BE2C (cell line): ENCODE results near the gene PPM1N.

ENCODE experiments used
- DNase-seq: peaks from one replicate; pipeline ENCODE4 v3.0.0-alpha.2; 2020
- H3K27me3 ChIP-seq: fragments of 250-450 bp; sonication (Bioruptor Pico); 2 replicates; pipeline ENCODE4 v1.5.1; 2020; ENCODE audit warnings: mild to moderate bottlenecking
- H3K36me3 ChIP-seq: fragments of 250-450 bp; sonication (Bioruptor Pico); 2 replicates; pipeline ENCODE4 v1.5.1; 2020; ENCODE audit warnings: mild to moderate bottlenecking
- H3K4me1 ChIP-seq: fragments of 250-450 bp; sonication (Bioruptor Pico); 2 replicates; pipeline ENCODE4 v1.5.1; 2020
- H3K4me3 ChIP-seq: 2 replicates; pipeline ENCODE4 v1.5.1; 2011; ENCODE audit warnings: low read depth, low read length
- H3K9me3 ChIP-seq: fragments of 250-450 bp; sonication (Bioruptor Pico); 2 replicates; pipeline ENCODE4 v1.5.1; 2020
- TF ChIP-seq, protein P1 (sequence below): IDR thresholded peaks from 2 replicates; pipeline ENCODE4 v1.5.1; 2012; ENCODE audit warnings: mild to moderate bottlenecking, low read depth, low read length

PPM1N gene

DNA sequence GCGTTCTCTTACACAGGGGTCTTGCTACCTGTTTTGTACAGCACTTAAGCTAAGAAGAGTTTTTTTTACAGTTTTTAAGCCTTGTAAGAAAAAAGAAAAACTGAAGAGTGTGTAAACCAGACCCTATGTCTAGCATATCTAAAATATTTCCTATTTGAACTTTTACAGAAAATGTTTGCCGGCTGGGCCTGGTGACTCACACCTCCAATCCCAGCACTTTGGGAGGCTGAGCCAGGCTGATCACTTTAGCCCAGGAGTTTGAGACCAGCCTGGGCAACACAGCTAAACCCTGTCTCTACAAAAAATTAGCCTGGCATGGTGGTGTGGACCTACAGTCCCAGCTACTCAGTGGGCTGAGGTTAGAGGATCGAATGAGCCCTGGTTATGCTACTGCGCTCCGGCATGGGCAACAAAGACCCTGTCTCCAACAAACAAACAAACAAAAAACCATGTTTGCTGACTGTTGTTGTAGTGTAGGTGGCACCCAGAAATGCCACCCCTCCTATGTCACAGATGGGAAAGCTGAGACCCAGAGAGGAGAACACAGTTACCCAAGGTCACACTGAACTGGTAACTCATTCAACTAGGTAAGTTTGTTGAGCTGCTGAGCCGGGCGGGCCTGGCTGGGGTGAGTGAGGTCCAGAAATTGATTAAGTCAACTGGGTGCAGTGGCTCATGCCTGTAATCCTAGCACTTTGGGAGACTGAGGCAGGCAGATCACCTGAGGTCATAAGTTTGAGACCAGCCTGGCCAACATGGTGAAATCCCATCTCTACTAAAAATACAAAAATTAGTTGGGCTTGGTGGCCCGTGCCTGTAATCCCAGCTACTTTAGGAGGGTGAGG is 7.1 kb downstream of the PPM1N start:
- Histone ChIP-seq H3K4me1 (peaks cover 3% of the 10 kb centered on the region; the same call in 1 of the 2 replicates), H3K9me3 (no peaks in the 10 kb centered on the region), H3K27me3 (no peaks in the 10 kb centered on the region), H3K4me3 (no peak overlapping the region), H3K36me3 (no peaks in the 10 kb centered on the region; the same call in 1 of the 2 replicates)
- DNase-seq: no peak
- TF ChIP-seq, protein P1, sequence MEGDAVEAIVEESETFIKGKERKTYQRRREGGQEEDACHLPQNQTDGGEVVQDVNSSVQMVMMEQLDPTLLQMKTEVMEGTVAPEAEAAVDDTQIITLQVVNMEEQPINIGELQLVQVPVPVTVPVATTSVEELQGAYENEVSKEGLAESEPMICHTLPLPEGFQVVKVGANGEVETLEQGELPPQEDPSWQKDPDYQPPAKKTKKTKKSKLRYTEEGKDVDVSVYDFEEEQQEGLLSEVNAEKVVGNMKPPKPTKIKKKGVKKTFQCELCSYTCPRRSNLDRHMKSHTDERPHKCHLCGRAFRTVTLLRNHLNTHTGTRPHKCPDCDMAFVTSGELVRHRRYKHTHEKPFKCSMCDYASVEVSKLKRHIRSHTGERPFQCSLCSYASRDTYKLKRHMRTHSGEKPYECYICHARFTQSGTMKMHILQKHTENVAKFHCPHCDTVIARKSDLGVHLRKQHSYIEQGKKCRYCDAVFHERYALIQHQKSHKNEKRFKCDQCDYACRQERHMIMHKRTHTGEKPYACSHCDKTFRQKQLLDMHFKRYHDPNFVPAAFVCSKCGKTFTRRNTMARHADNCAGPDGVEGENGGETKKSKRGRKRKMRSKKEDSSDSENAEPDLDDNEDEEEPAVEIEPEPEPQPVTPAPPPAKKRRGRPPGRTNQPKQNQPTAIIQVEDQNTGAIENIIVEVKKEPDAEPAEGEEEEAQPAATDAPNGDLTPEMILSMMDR: no peak

DNA sequence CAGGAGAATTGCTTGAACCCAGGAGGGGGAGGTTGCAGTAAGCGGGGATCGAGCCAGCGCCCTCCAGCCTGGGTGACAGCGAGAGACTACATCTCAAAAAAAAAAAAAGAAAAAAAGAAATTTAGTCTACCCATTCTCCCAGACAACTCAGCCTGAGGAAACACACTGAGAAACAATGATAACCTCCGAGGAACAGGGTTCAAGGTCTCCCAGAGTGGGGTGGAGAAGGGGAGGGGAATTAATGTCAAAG is 7.7 kb downstream of the PPM1N start:
- Histone ChIP-seq H3K9me3 (no peaks in the 10 kb centered on the region), H3K4me1 (peaks cover 3% of the 10 kb centered on the region; the same call in 1 of the 2 replicates), H3K27me3 (no peaks in the 10 kb centered on the region), H3K4me3 (peak overlapping the region; percentile 94), H3K36me3 (no peaks in the 10 kb centered on the region; the same call in 1 of the 2 replicates)
- TF ChIP-seq, protein P1: no peak
- DNase-seq: no peak

DNA sequence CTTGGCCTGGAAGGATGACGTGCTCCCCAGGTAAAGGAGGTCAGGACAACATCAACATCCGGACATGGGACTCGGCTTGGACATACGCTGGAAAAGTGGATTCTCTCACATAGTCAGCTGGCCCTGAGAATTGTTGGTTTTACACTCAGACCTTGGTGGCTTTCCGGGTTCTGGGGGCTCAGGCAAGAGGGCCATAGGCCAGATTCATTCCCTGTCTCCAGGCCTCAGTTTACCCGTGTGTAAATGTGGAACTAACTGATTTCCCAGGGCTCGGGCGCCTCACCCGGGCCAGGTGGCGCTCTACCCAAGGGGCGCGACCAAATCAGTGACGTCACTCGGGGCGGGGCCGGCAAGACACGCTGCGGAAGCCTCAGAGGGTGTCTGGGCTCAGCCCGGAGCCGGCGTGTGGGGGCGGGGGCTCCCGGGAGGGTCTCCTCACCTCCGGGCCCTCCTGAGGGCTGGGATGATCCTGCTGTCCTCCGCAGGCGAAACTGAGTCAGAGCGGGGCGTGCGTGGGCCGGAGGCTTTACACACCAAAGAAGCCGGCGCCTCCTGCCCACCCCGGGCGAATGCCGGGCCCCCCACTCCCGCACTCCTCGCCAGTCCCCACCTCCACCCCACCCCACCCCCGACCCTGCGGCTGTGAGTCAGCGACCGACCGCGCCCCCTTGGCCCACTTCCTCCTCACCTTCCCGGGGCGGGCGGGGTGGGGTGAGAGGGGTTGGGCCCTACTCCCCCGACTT is 8.2 kb downstream of the PPM1N start:
- DNase-seq: peak; percentile 97
- Histone ChIP-seq H3K36me3 (no peaks in the 10 kb centered on the region; the same call in 1 of the 2 replicates), H3K4me3 (peak overlapping the region; percentile 94), H3K27me3 (no peaks in the 10 kb centered on the region), H3K4me1 (peaks cover 3% of the 10 kb centered on the region; the same call in 1 of the 2 replicates), H3K9me3 (no peaks in the 10 kb centered on the region)
- TF ChIP-seq, protein P1: peak; percentile 54

DNA sequence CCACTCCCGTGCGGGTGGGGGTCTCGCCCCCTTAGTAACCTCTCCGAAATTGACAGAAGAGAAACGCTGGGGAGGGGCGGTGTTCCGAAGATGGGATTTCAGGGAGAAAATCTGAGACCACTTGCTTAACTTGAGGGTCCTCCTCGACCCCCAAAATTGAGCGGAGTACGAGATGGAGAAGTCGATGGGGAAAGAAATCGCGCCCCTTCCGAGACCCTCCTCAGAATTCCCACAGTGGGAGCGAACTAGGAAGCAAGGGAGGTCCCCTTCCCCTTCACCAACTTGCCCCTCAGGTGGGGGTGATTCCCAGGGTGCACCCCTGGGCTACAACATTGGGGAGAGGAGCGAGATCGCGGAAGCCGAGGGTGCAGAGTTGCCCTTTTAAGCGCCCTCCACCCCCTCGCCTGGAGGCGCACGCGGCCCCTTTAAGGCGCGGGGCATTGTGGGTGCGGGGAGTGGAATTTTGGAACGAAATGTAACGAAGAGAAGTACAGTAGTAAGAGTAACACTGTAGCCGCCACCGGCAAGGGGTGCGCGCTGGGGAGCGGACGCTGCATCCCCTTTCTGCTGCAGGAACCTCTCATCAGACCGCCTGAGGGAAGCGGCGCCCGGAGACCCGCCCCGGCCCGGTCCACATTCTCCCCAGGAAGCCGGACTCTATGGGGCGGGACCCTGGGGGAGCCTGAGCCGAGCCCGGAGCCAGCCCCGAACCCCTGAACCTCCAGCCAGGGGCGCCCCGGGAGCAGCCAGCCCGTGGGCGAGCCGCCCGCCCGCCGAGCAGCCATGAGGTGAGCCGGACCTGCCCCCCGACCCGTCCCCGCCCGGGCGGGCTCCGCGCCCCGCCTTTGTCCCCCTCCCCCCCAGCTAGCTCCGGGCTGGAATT is 9.0 kb downstream of the PPM1N start, which contains the start of gene VASP:
TSS of gene VASP (plus strand) at position 491 of the 883 bp plus-strand sequence. CDS start at position 784, 293 bp downstream.
- TF ChIP-seq, protein P1: no peak
- Histone ChIP-seq H3K4me1 (peaks cover 3% of the 10 kb centered on the region; the same call in 1 of the 2 replicates), H3K4me3 (peak within 1 kb of the TSS; percentile 94), H3K27me3 (no peaks in the 10 kb centered on the region), H3K36me3 (no peaks in the 10 kb centered on the region; the same call in 1 of the 2 replicates), H3K9me3 (no peaks in the 10 kb centered on the region)
- peak; percentile 87 for DNase-seq

DNA sequence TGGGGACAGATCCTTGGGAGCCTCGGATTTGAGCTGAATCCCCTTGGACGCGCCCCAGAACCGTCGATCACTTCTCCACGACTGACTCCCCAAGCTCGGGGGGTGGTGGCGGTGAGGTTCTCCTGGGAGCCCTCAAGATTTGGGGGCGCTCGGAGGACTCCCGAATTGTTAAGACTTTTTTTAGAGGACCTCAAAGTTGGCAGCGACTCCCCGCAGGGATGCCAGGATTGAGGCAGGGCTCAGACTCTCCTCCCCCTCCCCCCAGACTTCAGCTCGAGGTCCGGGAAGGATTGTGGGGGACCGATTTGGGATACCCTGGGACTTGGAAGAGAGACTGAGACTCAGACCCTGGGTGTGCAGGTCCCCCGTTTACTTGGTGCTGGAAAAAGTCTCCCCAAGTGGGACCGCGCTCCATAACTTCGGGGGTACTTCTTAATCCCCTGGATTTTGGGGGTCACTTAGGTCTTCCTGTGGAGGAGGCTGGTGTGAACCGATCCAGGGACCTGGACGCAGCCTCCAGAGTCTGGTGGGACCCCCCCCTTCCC is 9.7 kb downstream of the PPM1N start:
- TF ChIP-seq, protein P1: no peak
- H3K4me3 ChIP-seq: peak overlapping the region; percentile 94
- no peaks in the 10 kb centered on the region for H3K9me3 ChIP-seq
- no peak for DNase-seq
- H3K36me3 ChIP-seq: no peaks in the 10 kb centered on the region; the same call in 1 of the 2 replicates
- peaks cover 3% of the 10 kb centered on the region; the same call in 1 of the 2 replicates for H3K4me1 ChIP-seq
- no peaks in the 10 kb centered on the region for H3K27me3 ChIP-seq
